Caco-2 (cell line): ENCODE data around the gene GREM1. TPM values are rescaled to one million over a fixed set of nuclear protein-coding genes. Genes with fewer than 3 reads are reported as not detected.

Source experiments
- BruUV-seq: library from RNA; stranded (reverse); fragments of 400-500 nt; replicated peaks from 2 replicates; lab custom pipeline; 2021; lab: Mats Ljungman, UMichigan
- CTCF ChIA-PET: fragments of 300-600 bp; sonication (Branson Sonifier 250); formaldehyde crosslinking; loops from one replicate; lab custom pipeline; 2022; ENCODE audit warnings: antibody characterized with exemption; lab: Charles Lee
- POLR2A ChIA-PET: fragments of 300-600 bp; sonication (Branson Sonifier 250); formaldehyde crosslinking; loops from one replicate; lab custom pipeline; 2022; ENCODE audit warnings: antibody characterized with exemption; lab: Charles Lee
- DNase-seq, 2 experiments: peaks; one replicate each; pipeline versions ENCODE4 v3.0.0 to v3.0.0-alpha.2; 2020 to 2022
- H3K27me3 ChIP-seq: replicated peaks from 2 replicates; pipeline ENCODE4 v1.6.0; 2011; ENCODE audit warnings: low read length; ENCODE audit not compliant: control insufficient read depth, insufficient read depth
- H3K36me3 ChIP-seq: 2 replicates; pipeline ENCODE4 v1.5.1; 2011; ENCODE audit warnings: low read length; ENCODE audit not compliant: control insufficient read depth, insufficient read depth
- H3K4me1 ChIP-seq: fragments of 250-450 bp; sonication (Bioruptor Pico); 2 replicates; pipeline ENCODE4 v1.5.1; 2020; ENCODE audit warnings: mild to moderate bottlenecking
- H3K4me3 ChIP-seq: 2 replicates; pipeline ENCODE4 v1.5.1; 2011; ENCODE audit warnings: low read depth, mild to moderate bottlenecking, control low read depth, low read length
- H3K9me3 ChIP-seq: fragments of 250-450 bp; sonication (Bioruptor Pico); 2 replicates; pipeline ENCODE4 v1.5.1; 2020; ENCODE audit warnings: mild to moderate bottlenecking, moderate library complexity
- H3K27ac Mint-ChIP-seq: one replicate; pipeline ENCODE4 v1.8.0; 2022; ENCODE audit warnings: mixed read lengths; ENCODE audit not compliant: unreplicated experiment
- H3K27me3 Mint-ChIP-seq: one replicate; pipeline ENCODE4 v1.8.0; 2022; ENCODE audit warnings: mixed read lengths; ENCODE audit not compliant: insufficient read depth, unreplicated experiment
- H3K36me3 Mint-ChIP-seq: one replicate; pipeline ENCODE4 v1.8.0; 2022; ENCODE audit warnings: mild to moderate bottlenecking, mixed read lengths; ENCODE audit not compliant: insufficient read depth, unreplicated experiment
- H3K4me1 Mint-ChIP-seq: one replicate; pipeline ENCODE4 v1.8.0; 2022; ENCODE audit warnings: low read depth, mixed read lengths; ENCODE audit not compliant: unreplicated experiment
- H3K4me3 Mint-ChIP-seq: one replicate; pipeline ENCODE4 v1.8.0; 2022; ENCODE audit warnings: mild to moderate bottlenecking, moderate library complexity, mixed read lengths; ENCODE audit not compliant: unreplicated experiment
- H3K9me3 Mint-ChIP-seq: one replicate; pipeline ENCODE4 v1.8.0; 2022; ENCODE audit warnings: mixed read lengths; ENCODE audit not compliant: unreplicated experiment
- CTCF ChIP-seq, 2 experiments: fragments of 200-600 bp in 1 of 2; IDR thresholded peaks; 1 replicate in 1 of 2; 2 replicates in 1 of 2; pipeline versions ENCODE4 v1.5.1 to v1.8.0; 2011 to 2022; ENCODE audit warnings: antibody characterized with exemption in 1 of 2, control low read depth in 1 of 2, inconsistent platforms in 1 of 2, low read depth in 1 of 2, low read length in 1 of 2, mild to moderate bottlenecking in 1 of 2, moderate library complexity in 1 of 2; ENCODE audit not compliant: insufficient read depth in 1 of 2, severe bottlenecking in 1 of 2, unreplicated experiment in 1 of 2
- intact Hi-C: fragments of 100-400 bp; cut with micrococcal nuclease; formaldehyde crosslinking; loops from one replicate; pipeline ENCODE4 v1.10.0; 2022; ENCODE audit not compliant: unreplicated experiment
- total RNA-seq: library from RNA; stranded (reverse); gene quantifications from 2 replicates; pipeline ENCODE4 v1.2.3, GENCODE V29; 2022

The GREM1 gene
- total RNA-seq, 1 experiment from 2014 or later = 0.54 TPM

DNA sequence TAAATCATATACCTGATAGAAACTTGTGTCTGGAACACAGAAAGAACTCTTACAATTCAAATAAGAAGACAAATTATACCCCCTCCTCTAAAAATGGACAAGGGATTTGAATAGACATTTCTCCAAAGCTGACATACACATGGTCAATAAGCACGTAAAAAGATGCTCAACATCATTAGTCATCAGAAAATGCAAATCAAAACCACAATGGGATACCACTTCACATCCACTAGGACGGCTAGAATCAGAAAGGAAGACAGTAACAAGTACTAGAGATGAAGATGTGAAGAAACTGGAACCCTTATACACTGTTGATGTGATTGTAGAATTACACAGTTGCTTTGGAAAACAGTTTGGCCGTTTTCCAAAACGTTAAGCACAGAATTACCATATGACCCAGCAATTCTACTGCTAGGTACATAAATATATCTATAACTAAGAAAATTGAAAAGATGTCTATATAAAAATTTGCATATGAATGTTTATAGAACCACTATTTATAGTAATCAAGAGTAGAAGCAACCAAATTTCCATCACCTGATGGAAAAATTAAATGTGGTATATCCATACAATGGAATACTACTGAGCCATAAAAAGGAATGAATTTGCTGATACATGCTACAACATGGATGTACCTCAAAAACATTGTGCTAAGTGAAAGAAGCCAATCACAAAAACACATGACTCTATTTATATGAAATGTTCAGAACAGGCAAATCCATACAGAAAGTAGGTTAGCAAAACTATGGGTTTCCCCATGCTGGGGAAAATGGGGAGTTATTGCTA lies 60.8 kb downstream of the GREM1 start:
- BruUV-seq = no TSS peak
- H3K4me3 Mint-ChIP-seq = no peak overlapping the region
- H3K9me3 ChIP-seq = peaks cover 7% of the 10 kb centered on the region
- H3K36me3 Mint-ChIP-seq = no peaks in the 10 kb centered on the region
- H3K4me1 ChIP-seq = peaks cover 10% of the 10 kb centered on the region
- no peak for DNase-seq
- ChIA-PET CTCF (no interaction called here), POLR2A (no interaction called here)
- no peak overlapping the region for H3K27ac Mint-ChIP-seq
- no peak for TF ChIP-seq CTCF (IDR thresholded peaks at IDR 0.05; ENCODE audit: insufficient read depth in 1 of 2, low read depth in 1 of 2, low read length in 1 of 2, severe bottlenecking in 1 of 2, unreplicated experiment in 1 of 2)
- H3K9me3 Mint-ChIP-seq = no peaks in the 10 kb centered on the region
- H3K27me3 ChIP-seq = no peaks in the 10 kb centered on the region
- no peaks in the 10 kb centered on the region for H3K36me3 ChIP-seq
- no peak overlapping the region for H3K4me3 ChIP-seq
- H3K4me1 Mint-ChIP-seq = peaks cover 15% of the 10 kb centered on the region
- H3K27me3 Mint-ChIP-seq = no peaks in the 10 kb centered on the region
- intact Hi-C loops = no loop called here

GRCh38 chr15:32781781-32782180 lies 64.0 kb downstream of the GREM1 start:
- no TSS peak for BruUV-seq
- Mint-ChIP-seq H3K27me3 (no peaks in the 10 kb centered on the region), H3K36me3 (no peaks in the 10 kb centered on the region), H3K27ac (no peak overlapping the region), H3K4me1 (no peaks in the 10 kb centered on the region), H3K9me3 (no peaks in the 10 kb centered on the region), H3K4me3 (no peak overlapping the region)
- intact Hi-C loops = loop anchor here (10.0 kb wide), 1 partner anchor 77 kb away; no protein-coding TSS in a partner anchor
- no peaks in the 10 kb centered on the region for H3K27me3 ChIP-seq
- peaks cover 7% of the 10 kb centered on the region for H3K9me3 ChIP-seq
- no peak for TF ChIP-seq CTCF (IDR thresholded peaks at IDR 0.05; ENCODE audit: insufficient read depth in 1 of 2, low read depth in 1 of 2, low read length in 1 of 2, severe bottlenecking in 1 of 2, unreplicated experiment in 1 of 2)
- POLR2A ChIA-PET = no interaction called here
- CTCF ChIA-PET = interaction anchor here (1.0 kb wide), 1 partner anchor 13 kb away, joined by 3 read pairs; no protein-coding TSS in a partner anchor
- no peak for DNase-seq
- H3K4me1 ChIP-seq = peaks cover under 1% of the 10 kb centered on the region; the same call in 1 of the 2 replicates
- no peak overlapping the region for H3K4me3 ChIP-seq
- H3K36me3 ChIP-seq = no peaks in the 10 kb centered on the region

- Mint-ChIP-seq H3K9me3 (no peaks in the 10 kb centered on the region), H3K4me1 (no peaks in the 10 kb centered on the region), H3K4me3 (no peak overlapping the region), H3K27me3 (no peaks in the 10 kb centered on the region), H3K36me3 (no peaks in the 10 kb centered on the region), H3K27ac (no peak overlapping the region)
- no peaks in the 10 kb centered on the region for H3K36me3 ChIP-seq
- intact Hi-C loops = loop anchor here (10.0 kb wide), 1 partner anchor 80 kb away; no protein-coding TSS in a partner anchor
- H3K4me1 ChIP-seq = peaks cover 16% of the 10 kb centered on the region
- H3K27me3 ChIP-seq = no peaks in the 10 kb centered on the region
- ChIA-PET POLR2A (no interaction called here), CTCF (interaction anchor here (1.3 kb wide), 1 partner anchor 122 kb away, joined by 3 read pairs; no protein-coding TSS in a partner anchor)
- TF ChIP-seq CTCF (IDR thresholded peaks at IDR 0.05; ENCODE audit: insufficient read depth in 1 of 2, low read depth in 1 of 2, low read length in 1 of 2, severe bottlenecking in 1 of 2, unreplicated experiment in 1 of 2) = no peak
- no peaks in the 10 kb centered on the region for H3K9me3 ChIP-seq
- BruUV-seq = no TSS peak
- DNase-seq = no peak
- H3K4me3 ChIP-seq = no peak overlapping the region
These were observed 66.8 kb downstream of the GREM1 start for GRCh38 chr15:32784581-32784980.
